M059J (cell line): ENCODE results near the gene CABP1. TPM values are rescaled to one million over a fixed set of nuclear protein-coding genes. Genes with fewer than 3 reads are reported as not detected.

Experiments used
- DNase-seq: peaks from one replicate; pipeline ENCODE4 v3.0.0-alpha.2; 2012; ENCODE audit warnings: low read depth
- total RNA-seq: library from RNA; depleted of rRNA; stranded (reverse); fragments of >200 nt; shearing (Covaris generic); gene quantifications from 2 replicates; pipeline ENCODE4 v1.2.3, GENCODE V29; 2014; rRNA removed

CABP1 gene
- total RNA-seq, 1 experiment from 2014 or later = not detected

DNA sequence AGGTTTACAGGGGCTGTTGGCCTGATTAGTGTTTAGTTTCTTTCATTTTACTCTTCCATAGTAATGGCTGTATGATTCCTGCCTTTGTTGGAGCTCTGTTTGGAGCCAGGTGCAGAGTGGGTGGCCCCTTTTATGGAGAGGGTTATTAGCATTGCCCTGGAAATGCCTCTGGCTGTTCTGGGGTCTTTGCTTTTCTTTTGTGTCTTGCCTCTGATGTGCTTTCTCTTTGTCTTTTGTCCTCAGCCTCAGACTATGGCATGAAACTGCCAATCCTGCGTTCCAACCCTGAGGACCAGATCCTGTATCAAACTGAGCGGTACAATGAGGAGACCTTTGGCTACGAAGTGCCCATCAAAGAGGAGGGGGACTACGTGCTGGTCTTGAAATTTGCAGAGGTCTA lies 53.4 kb downstream of the CABP1 start:
- no peak for DNase-seq

DNA sequence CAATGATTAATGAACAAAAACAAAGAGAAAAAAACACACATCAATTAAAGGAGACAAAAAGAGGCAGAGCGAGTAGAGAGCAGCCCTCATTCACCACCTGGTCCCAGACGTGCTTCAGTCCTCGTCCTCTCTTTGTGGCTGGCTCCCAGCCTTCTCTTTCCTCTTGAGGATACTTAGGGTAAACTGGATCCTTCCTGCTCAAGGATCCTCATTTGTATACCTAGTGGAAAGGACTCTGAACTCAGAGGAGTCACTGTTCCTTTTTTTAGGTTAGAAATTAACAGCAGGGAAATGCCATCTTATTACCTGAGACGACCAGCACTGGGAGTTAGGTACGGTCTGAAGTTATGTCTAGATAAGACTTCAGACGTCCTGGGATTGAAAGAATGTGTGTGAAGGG lies 56.2 kb downstream of the CABP1 start:
- no peak for DNase-seq

GRCh38 chr12:120697344-120697743 lies 56.9 kb downstream of the CABP1 start:
- no peak for DNase-seq

GRCh38 chr12:120698665-120699064 lies 58.2 kb downstream of the CABP1 start:
- no peak for DNase-seq

DNA sequence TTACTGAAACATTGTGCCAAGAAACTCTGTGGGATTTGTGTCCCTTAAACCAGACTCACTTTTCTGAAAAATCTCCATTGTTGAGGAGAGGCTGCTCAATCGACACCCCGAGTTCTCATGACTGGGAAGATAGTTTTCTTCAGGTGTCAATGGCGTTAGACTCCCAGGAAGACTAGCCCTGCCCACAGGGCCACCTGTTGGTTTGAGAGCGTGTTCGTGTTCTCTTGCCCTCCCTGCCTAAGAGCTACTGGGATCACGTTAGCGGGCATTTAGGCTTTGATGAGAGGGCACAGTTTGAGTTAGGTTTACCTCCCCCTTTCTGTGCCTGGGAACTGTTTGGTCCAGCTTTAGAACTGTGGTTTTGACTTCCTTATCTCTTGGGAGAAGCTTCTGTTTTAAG lies 59.1 kb downstream of the CABP1 start:
- no peak for DNase-seq

DNA sequence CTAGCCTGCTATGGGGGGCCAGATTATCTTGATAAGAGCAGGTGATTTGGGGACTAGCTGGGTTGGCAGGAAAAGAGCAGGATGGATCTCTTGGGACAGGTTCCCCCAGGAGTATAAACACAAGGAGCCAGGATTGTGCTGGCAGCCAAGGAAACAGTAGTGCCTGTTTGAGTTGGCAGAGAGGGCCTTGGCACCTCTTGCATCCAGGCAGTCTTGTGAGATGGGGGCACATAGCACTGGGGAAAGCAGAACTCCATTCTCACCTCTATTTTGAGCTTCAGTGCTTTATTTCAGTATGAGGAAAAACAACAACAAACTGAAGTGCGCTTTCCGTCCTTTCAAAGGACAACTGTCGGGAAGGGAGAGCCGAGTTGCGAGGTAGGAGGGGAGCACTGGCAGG lies 60.5 kb downstream of the CABP1 start:
- no peak for DNase-seq

DNA sequence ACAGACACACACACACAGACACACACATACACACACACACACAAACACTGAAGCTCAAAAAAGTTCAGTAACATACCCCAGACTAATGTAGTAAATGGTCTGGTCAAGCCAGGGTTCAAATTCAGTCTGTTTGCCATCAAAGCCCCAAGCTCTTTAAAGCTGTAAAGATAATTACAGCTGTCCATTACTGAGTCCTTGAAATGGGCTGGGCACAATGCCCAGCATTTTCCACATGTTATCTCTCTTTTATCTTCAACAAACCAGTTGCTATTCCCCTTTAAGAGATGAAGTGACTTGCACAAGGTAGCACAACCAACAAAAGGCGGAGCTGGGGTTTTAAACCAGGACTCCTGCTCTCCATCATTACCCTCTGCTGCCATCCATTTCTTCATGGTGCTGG lies 62.2 kb downstream of the CABP1 start:
- DNase-seq = peak; percentile 30

GRCh38 chr12:120703311-120703942 lies 63.0 kb downstream of the CABP1 start:
- no peak for DNase-seq

DNA sequence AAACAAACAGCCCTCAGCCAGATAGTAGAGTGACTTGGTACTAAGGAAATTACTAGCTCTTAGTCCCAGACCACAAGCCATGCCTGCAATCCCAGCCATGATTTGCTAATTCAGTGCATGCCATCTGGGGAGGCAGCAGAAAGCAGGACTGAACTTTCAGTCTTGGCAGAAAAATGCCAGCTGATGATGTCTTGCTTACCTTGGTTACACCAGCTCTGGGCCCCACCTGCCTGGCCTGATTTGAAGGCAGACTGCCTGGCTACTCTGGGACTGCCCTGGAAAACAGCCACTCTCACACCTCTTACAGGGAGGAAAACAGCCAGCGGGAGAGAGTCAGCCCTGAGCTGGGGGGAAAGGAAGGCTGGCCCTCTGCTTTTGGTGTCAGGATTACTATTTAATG lies 65.2 kb downstream of the CABP1 start:
- DNase-seq = no peak

DNA sequence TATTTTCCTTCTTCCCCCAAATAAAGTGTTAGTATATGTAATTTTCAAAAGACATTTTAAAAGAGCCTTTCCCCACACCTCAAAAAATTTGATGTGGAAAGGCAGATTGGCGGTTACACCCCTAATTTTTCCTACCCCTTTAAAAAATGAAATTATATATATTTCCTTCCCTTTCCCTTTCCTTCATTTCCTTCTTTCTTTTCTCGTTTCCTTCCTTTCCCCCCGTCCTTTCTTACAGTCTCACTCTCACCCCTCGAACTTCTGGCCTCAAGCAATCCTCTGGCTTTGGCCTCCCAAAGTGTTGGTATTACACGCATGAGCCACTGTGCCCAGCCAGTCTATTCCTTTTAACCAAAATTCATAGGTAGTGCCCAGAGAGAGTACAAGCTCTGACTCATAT lies 65.6 kb downstream of the CABP1 start:
- DNase-seq = peak; percentile 20

DNA sequence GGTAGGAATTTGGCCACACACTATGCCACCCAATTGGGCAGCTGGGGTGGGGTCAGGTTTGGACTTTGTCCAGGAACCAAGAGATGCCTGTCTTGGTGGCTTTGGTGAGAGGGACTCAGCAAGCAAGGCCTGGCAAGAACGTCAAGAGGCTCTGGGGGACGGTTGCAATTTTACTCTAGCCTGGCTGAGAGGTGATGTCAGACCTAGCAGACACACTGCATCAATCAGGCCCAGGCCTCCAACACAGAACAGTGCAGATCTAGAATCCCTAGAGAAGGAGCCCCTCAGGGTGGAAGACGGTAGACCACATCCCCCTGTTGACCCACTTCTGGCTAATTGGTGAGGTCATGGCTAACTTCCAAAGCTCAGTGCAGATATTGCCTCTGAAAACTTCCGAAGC lies 68.2 kb downstream of the CABP1 start:
- no peak for DNase-seq

DNA sequence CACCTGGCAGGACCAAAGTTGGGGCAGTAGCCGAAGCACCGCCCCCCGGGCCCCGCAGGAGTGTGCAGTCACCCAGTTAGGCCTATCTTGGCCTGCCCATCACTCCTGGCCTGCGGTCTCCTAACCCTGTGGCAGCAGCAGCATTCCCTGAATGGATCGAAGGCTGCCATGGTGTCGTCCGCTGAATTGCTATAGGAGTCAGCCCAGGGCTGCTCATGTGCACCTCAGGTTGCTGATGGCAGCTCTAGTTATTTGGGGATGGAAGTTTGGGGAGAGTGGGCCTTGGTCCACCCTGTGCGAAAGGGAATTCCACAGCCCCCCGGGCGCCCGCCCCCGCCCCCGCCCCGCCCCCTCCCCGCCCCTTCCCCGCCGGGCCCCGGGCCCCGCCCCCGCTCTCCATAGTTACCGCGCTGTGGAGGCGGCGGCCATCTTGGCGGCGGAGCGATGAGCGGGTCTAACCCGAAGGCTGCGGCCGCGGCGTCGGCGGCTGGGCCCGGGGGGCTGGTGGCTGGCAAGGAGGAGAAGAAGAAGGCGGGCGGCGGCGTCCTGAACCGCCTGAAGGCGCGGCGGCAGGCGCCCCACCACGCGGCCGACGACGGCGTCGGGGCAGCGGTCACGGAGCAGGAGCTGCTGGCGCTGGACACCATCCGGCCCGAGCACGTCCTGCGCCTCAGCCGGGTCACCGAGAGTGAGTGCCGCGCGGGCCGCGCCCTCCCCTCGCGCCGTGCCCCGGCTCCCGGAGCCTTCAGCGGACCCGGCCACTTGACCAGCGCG lies 69.8 kb downstream of the CABP1 start, which contains the start of gene UNC119B:
Gene UNC119B (plus strand): TSS at position 428 of the 774 bp plus-strand sequence. CDS start 17 bp downstream, at position 445.
- DNase-seq = peak; percentile 59

DNA sequence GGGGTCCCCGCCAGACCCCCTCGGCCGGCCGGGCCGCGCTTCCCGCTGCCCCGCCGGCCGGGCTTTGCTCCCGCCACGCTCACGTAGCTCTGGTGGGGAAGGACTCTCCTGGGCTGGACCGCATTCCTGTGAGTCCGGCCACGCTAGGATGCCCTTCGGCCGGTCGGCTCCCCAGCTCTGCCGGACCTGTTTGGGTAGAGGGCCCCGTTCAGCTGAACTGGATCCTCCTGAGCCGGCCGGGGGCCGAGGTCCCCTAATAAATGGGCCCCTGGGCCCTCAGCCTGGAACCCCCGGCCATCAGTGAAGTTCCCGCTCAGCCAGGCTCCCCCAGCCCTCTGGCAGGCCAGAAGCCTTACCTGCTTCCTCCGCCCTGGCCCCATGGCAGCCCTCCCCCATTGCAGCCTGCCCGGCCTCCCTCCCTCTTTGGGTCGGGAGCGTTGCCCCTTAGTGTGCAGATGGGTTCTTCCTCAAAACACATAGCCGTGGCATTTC lies 70.4 kb downstream of the CABP1 start:
- DNase-seq = peak; percentile 36

DNA sequence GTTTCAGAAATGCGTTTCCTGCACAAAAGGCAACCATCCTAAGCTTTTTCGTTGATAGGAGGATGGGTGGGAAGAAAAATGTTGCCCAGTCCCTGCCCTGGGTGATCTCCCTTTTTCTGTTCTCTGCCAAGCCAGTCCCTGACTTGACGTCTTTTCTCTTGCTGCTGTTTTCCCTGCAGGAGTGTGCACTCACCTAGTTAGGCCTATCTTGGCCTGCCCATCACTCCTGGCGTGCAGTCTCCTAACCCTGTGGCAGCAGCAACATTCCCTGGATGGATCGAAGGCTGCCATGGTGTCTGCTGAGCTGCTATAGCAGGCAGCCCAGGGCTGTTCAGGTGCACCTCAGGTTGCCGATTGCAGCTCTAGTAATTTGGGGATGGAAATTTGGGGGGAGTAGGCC lies 71.0 kb downstream of the CABP1 start:
- no peak for DNase-seq

GRCh38 chr12:120712610-120713009 lies 72.2 kb downstream of the CABP1 start:
- DNase-seq = no peak

DNA sequence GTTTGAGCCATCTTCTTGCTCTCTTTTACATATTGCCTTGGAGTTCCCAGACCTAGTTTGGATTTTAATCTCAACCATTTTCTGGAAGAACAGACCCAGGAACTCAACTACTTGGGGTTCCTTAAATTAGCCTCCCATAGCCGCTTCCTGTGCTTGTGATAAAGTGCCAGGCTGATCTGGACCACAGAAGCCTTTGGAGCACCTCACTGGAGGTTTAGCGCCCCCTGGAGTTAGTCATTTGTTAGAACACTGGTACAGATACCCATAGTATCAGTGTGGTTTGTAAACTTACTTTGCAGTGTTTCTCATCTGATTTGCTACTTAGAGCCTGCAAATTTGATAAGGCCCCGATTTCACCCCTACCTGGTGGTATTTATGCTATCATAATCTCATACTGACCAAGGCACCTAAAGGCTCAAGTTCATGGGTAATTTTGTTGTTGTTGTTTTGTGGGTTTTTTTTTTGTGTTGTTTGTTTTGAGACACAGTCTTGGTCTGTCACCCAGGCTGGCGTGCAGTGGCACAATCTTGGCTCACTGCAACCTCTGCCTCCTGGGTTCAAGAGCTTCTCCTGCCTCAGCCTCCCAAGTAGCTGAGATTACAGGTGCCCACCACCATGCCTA lies 73.5 kb downstream of the CABP1 start:
- peak; percentile 81 for DNase-seq

Other genes with a start within 250 kb of the CABP1 start
- gene COX6A1, start 202.5 kb upstream of the CABP1 start, total RNA-seq = 479 and 510 TPM in 2 replicates
- gene TRIAP1, start 194.2 kb upstream of the CABP1 start, total RNA-seq = 27.8 and 29.9 TPM in 2 replicates
- gene GATC, start 194.2 kb upstream of the CABP1 start, total RNA-seq = 12.6 and 22.3 TPM in 2 replicates
- 197 and 267 TPM in 2 replicates for gene SRSF9, start 170.9 kb upstream of the CABP1 start, total RNA-seq
- gene DYNLL1, start 144.5 kb upstream of the CABP1 start, total RNA-seq = 529 and 605 TPM in 2 replicates
- 34.4 and 39.3 TPM in 2 replicates for gene COQ5, start 111.5 kb upstream of the CABP1 start, total RNA-seq
- 94.1 and 135 TPM in 2 replicates for gene RNF10, start 106.3 kb upstream of the CABP1 start, total RNA-seq
- 66.2 and 83.0 TPM in 2 replicates for gene POP5, start 59.2 kb upstream of the CABP1 start, total RNA-seq
- 105 and 148 TPM in 2 replicates for gene MLEC, start 46.5 kb downstream of the CABP1 start, total RNA-seq
- 4.8 and 11.1 TPM in 2 replicates for gene UNC119B, start 69.8 kb downstream of the CABP1 start, total RNA-seq
- 4.8 and 9.1 TPM in 2 replicates for gene ACADS, start 85.2 kb downstream of the CABP1 start, total RNA-seq